ENCODE results near the gene GALNT2.

GALNT2 gene

DNA sequence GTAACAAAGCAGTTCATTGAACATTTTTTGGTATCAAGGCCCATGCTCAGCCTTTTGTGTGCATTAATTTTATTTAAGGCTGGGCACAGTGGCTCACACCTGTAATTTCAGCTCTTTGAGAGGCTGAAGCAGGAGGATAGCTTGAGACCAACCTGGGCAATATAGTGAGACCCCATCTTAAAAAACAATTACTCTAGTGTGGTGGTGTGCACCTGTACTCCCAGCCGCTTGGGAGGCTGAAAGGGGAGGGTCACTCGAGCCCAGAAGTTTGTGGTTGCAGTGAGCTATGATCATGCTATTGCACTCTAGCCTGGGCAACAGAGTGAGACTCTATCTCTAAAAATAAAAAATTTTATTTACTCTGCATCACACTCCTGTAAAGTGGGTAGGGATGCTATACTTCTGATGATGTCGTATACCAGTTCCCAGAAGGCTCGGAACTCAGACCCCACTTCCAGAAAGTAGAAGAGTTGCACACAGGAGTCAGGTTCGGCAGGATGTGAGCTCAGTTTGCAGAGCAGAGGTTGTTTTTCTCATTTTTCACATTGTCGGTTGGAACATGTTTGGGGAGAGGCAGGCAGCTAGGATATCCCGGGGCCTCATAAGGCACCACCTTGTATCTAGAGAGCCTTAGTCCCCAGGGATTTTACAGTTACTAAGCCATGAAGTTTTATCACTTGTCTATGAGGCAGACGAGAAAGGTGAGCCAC is 144.6 kb downstream of the GALNT2 start:
- no peak for DNase-seq (ENCODE audit: low read depth)

DNA sequence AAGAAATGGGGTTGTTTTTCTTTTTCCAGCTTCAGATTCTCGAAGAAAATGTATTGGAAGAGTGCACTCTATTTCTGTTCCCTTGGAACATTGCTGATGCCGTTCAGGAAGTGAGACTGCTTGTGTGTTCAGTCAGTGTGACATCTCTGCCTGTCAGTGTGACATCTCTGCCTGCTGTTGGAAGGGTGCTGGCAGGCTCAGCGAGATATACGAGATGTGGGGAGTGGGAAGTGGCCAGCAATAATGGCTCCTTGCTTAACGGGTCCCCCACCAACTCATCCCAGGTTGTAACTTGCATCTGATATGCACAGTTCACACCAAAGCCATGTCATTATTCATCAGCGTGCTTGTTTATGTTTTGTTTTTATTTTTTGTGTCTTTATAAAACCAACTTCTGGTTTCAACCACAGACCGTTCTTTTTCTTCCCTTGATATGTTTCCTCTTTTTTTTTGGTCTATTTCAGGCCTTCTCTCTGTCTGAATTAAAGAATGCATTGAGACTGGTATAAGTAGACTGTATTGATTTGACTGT is 145.4 kb downstream of the GALNT2 start:
- DNase-seq (ENCODE audit: low read depth), result no peak

DNA sequence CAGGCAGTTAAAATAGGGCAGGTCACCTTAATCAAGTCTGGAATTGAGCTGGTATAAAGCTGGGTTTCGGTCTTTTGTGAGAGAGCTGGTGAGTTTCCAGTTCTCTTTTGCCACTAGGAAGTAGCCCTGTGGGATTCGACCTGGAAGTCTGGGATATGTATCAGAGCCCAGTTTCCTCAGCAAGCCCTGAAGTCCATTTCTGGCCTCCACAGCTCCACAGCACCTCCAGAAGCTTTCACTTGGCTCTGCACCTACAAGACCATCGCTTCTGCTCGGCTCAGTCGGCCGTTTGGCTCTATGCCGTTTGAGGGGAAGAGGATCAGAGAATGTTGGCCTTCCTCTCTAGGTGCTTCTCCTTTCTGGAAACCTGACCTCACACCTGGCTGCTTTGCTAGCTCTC is 148.0 kb downstream of the GALNT2 start:
- no peak for DNase-seq (ENCODE audit: low read depth)

DNA sequence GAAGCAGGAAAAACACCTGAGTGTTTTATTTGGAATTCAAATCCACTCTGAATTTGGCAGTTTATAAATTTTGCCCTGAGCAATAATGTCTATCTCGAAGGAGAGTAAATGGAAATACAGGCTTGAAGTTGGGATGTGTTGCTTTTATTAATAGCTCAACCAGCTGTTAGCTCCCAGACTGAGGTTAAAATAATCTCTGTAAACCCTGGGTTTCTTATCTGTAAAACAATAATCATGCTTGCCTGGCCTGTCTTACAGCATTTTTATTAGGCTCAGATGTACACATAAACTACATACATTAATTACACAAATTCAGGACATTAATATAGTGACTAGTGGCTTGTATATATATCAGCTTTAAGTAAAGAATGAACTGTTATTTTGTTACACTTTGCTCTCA is 148.5 kb downstream of the GALNT2 start:
- DNase-seq (ENCODE audit: low read depth), result no peak

DNA sequence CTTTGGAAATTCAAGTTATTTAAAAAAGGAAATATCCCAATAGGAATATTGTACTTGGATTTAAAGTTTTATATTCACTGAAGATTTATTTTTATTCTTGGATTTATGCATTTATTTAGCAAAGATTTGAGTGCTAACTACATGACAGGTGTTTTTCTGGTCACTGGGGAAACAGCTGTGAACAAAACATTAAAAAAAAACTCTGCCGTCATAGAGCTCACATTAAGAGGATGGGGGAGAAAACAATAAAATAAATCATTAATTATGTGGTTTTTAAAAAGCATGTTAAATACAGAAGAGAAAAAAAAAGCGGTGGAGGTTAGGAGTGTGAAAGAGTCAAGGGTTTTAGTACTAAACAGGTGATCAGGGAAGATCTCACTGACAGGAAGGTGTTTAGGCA is 149.9 kb downstream of the GALNT2 start:
- no peak for DNase-seq (ENCODE audit: low read depth)

DNA sequence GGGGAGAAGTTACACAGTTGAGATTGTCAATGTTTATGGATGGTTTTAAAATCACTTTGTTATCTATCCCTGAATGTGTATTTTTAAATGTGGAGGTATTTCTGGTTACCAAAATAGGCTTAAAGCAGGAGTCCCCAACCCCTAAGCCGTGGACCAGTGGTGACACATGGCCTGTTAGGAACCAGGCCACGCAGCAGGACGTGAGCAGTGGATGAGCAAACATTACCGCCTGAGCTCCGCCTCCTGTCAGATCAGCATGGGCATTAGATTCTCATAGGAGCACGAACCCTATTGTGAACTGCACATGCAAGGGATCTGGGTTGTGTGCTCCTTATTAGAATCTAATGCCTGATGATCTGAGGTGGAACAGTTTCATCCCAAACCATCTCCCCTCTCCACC is 151.6 kb downstream of the GALNT2 start:
- no peak for DNase-seq (ENCODE audit: low read depth)

DNA sequence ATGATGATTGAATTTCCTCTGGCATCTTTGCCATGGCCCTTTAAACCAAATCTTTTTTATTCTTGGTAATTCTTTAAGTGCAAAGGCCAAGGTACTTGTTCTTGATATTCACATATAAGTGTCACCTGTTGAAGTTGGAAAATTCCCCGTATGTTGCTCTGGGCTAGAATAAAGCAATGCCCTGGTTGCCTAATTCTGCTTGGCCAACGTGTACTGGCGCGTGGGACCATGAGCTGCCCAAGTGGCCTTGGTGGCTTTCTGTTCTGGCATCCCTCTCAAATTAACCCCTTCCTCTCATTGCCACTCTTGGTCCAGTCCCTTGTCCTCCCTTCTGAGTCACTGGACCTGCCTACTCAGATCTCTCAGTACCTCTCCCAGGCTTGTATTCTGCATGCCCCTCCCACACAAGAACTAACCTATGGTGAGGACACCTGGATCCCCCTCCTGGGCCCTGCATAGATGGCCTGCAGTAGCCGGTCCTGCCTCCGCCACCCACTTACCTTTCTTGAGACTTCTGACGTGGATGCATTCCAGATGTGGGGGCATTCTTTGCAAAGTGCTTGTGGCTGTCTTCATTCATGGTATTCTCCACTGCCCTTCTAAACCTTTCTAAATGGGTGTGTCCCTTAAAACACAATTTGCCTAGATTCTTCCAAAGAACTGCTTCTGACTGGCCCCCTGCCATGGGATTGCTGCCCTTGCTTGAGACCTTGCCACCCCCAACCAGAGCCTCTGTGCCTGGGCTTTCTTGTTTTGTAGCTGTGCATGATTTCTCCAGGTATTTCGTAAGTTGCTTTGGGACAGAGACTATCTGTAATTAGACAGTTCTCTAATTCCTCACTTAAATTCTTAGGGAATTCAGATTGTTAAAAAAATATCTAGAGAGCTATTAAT is 152.4 kb downstream of the GALNT2 start:
- no peak for DNase-seq (ENCODE audit: low read depth)

DNA sequence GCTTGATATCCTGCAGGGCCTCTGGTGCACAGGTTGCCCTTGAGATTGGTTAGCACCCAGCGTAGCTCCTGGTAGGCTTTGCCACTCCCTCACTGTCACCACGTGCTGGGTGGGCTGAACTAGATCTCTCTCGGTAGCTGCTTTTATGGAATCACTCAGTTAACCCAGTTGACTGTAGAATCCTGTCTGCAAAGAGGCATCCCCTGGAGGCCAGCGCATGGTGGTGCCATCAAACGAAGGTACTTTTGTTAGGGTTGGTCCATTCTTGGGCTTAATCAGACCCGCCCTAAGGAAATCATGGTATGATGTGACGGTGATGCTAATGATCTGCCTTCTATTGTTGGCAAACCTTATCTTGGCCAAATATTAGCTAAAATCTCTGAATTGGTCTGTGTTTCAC is 153.4 kb downstream of the GALNT2 start:
- DNase-seq (ENCODE audit: low read depth), result no peak

DNA sequence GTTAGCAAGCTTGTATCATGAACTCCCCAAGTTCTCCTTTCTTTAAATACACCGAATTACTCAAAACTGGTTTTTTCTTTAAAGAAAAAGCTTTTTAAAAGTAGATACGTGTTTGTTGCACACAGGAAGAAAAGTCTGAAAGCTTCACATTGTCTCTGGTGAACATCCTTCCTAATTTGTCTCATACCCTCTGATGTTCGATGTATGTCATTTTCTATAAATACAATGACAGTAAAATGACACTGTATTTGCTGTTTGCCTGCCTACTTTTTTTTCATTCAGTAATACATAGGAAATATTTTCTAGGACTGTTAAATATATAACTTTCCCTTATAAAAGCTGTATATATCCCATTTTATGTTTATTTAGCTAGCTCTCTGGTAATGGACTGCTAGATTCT is 153.9 kb downstream of the GALNT2 start:
- DNase-seq (ENCODE audit: low read depth), result no peak

DNA sequence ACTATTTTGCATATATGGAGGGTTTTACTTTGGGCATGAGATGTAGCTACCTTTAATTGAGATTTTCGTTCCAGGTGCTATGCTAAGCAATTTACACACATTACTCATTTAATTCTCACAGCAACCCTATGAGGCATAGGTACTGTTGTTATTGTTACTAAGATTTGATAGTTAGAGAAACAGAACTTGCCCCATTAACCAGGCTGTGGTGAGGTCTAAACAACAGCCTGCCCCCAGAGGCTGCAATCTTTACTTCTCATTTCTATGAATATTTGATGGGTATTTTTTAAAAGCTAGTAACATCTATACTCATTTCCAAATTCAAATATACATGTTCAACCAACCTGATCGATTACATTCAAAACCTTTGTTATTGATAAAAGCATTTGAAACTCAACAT is 155.6 kb downstream of the GALNT2 start:
- no peak for DNase-seq (ENCODE audit: low read depth)

DNA sequence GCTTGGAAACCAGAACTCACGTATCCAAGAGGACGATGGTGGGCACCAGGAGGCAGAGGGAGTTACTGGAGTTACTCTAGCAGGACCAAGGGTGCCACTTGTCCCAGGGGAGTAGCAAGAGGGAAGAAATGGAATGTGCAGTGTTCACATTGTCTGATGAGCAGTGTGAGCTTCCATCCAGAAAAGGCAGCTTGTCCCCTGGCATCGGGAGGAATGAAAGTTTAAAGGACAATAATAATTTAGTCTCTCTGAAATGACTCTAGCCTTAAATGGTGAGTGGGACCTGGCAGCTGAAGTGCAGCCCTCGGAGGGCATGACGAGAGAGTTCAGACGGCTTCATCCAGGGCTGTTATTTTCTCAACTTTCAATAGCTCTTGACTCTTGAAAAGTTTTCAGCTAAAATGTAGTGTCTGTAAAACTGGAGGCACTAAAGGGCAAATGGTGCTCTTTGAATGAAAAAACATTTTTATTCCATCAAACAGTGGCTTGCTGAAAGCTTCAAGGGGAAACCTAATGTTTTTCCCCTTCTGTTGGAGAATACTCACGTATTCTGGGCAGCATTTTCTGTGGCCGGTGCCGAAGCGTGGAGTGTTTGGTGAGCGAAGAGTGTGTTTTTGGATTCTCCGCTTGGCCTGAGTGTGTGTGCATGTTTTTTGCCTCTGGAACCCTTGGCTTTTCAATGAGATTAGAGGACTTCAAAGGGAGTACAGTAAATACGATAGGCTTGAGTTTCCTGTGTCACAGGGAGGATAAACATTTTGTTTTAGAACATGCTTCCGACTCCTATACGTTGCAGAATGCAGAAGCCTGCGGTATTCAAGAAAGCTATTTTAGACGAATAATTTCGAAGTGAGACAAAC is 157.3 kb downstream of the GALNT2 start:
- DNase-seq (ENCODE audit: low read depth), result no peak

DNA sequence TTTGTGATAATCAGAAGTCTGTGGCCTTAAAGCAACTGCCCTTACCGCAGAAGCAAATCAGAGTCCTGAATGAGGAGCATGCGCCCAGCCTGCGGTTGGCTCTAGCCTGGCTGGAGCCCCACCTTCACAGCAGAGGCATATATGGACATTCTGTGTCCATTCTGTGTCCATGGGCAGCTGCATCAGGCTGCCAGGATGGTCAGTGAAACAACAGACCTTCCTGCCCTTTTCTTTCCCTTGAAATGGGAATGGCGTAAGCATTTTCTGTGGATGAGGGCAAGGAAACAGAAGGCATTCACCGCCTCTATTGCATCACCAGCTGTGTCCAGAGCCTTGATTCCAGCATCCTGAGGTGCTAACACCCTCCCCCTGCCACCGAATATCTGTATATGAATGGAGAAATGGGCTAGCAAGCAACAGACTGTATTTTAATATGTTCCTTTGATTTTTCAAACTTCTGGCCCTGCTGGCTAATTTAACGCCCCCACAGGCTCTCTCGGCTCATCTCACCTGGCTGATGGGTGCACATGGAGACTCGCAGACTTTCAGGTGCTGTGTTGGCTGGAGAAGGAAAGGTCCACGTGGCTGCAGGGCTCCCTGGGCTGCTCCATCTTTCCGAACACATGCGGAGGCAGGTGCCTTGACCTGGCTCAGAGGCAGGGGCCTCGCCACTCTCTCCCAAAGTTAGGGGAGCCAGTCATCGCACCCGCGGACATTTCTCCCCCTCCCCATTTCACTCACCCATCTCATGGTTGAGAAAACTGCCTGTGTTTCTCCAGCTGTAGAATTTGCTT is 159.2 kb downstream of the GALNT2 start:
- no peak for DNase-seq (ENCODE audit: low read depth)

DNA sequence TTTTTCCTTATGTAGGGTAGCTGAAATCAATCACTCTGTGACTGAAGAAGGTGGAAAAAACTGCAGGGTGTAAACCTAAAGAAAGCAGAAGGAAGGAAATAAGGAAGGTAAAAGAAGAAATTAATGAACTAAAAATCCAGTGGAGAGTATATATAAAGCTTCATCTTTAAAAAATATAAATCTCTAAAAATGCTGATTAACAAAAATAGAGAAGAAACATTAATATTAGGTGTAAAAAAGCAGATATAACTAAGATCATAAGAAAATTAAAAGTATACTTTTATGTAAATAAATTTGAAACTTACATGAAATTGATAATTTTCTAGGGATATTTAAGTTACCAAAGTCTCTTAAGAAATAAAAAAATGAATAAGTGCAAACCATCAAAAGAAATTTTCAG is 159.8 kb downstream of the GALNT2 start:
- DNase-seq (ENCODE audit: low read depth), result no peak

DNA sequence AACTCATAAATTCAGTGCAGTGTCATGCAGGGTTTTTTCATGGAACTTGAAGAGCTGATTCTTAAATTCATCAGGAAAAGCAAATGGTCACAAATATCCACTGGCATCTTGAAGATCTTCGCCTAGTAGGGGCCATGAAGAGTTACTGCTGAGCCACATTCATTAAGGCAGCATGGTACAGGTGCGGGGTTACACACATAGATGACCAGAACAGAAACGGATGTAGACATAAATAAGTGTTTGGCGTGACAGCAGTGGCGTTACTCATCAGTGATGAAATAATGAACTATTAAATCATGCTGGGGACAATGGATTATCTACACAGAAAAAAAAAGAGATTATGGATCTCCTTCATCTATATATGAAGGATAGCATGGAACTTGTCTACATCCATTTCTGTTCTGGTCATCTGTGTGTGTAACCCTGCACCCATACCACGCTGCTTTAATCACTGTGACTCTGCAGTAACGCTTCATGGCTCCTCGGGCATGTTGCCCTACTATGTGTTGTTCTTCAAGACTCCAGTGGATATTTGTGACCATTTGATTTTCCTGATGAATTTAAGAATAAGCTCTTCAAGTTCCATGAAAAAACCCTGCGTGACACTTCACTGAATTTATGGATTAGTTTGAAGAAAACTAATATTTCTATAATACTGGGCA is 161.3 kb downstream of the GALNT2 start:
- DNase-seq (ENCODE audit: low read depth), result no peak

DNA sequence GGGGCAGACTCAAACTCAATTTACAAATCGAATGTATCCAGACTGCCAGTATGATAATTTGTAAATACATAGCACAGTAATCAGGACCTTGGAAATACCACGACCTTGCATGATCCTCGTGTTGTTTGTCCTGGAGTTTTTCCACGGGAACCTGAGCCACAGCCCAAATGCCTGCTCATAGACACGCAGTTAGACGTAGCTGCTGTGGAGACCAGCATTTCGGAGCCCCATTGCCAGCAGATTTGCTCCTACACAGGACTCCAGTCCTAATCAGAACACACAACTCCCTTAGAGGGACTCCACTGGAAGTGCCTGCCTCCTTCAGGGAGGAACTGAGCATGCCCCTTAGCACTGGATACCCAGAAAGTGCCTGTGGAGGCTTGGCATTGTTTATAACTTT is 163.2 kb downstream of the GALNT2 start:
- no peak for DNase-seq (ENCODE audit: low read depth)

DNA sequence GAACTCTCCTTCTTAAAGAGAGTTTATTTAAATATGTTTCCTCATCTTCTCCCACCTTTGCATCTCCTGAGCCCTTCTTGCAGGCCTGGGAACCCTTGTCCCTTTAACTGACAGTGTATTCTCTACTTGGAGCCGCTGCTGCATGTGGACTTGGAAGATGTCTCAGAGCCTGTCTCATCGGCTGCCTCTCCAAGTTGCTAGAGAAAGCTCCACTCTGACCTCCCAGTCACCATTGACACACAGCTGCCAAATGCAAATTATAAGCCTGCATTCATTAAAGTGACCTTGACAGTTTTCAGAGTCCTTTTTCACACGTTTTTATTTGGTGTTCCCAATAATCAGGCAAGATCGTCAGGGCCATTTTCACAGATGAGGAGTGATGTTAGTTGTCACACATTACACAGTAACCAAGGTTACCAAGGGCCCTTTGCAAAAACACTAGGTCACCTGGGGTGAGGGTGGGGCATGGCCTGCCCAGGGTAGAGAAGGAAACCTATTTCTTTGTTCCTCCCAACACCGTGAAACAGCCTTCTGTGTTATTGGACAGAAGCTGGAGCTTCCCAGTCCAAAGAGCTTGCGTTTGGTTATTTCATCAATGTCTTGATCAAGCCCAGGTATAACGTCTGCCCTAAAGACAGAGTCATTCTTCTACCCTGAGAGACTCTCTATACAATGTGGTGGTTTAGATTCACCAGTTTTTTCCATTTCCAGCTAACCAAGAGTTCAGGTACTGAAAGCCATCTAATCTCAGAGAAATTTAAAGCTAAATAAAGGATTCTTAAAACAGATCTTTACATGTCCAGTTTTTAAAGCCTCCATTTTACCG is 164.1 kb downstream of the GALNT2 start:
- DNase-seq (ENCODE audit: low read depth), result no peak

DNA sequence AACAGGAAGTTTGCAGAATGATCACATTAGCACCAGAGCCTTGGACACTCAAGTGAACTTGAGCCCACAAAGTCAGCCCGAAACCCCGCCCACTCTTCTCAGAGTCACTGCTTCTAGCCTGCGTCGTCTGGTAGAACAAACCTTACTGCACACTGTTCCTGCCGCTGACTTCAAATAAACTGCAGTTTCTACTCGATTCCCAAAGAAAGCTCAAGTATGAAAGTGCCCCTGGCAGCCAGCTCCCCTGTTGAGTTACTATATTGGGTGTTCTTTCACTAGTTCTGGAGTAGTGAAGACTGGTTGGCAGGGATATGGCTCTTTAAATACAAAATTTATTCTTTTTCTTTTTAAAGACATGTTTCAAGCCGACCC is 164.7 kb downstream of the GALNT2 start:
- DNase-seq (ENCODE audit: low read depth), result no peak

DNA sequence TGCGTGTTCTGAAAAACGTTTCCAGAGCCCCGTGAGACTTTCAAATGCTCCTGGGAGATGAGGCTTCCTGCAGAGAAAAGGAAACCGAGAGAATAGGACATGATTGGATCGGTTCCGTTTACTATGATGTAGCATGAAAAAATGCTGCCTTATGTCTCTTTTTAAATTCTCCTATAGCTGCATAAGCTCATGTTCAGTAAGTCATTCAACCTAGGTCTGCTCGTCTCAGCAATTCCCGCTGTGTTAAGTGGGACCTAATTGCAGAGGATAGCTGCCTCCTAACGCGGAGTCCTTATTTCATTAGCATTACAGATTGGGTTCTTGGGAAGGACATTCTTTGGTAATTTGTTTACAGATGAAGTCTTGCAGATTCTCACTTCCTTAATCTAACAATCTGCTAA is 165.3 kb downstream of the GALNT2 start:
- DNase-seq (ENCODE audit: low read depth), result no peak

DNA sequence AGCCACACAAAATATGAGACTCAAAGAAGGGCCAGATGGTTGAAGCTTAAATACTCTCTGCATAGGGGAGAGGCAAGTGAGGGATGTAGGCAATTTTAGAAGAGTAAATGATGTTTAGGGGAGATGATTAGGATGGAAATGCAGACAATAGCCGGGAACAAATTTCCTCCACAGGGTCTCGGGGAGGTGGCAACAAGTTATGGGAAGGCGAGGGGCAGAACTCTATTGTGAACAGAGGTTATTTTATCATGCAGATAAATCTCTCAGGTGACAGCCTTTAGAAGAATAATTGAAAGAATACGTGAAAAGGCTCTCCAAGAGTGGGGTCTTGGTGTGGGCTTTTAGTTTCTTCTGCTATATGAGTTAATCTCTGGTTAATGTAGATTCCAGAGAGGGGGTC is 166.7 kb downstream of the GALNT2 start:
- no peak for DNase-seq (ENCODE audit: low read depth)

DNA sequence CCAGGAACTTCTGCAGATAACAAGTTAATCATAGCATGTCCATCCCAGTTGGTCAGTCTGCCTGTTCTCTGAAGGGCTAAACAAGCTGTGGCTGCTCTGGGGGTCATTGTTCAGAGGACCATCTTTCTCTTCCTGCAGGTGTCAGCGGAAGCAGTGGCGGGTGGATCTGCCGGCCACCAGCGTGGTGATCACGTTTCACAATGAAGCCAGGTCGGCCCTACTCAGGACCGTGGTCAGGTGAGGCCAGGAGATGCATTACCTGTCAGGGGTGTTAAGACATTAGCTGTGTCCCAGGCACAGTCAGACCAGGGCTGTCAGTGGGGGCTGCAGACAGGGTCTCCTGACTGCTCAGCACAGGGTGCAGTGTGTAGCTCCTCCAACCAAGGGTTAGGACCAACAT is 168.8 kb downstream of the GALNT2 start:
- DNase-seq (ENCODE audit: low read depth), result no peak

Measured in activated T-helper 9 cell treated with anti-CD3 and anti-CD28 coated beads, Interleukin-2, amount 50 U/mL, for 16 hours (primary cell).